Effector memory CD4-positive, alpha-beta T cell (primary cell): Measurements from ENCODE around the gene SNRPB.

Experiments
- DNase-seq, 3 donors: peaks; one replicate each; pipeline ENCODE4 v3.0.0-alpha.2; 2020
- H3K27ac ChIP-seq: 2 replicates; pipeline ENCODE4 v1.7.0; 2013; ENCODE audit warnings: mild to moderate bottlenecking, low read length, moderate library complexity; ENCODE audit not compliant: insufficient read depth, poor library complexity, severe bottlenecking
- H3K27me3 ChIP-seq: replicated peaks from 2 replicates; pipeline ENCODE4 v1.7.0; 2013; ENCODE audit warnings: mild to moderate bottlenecking, low read length; ENCODE audit not compliant: insufficient read depth, control insufficient read depth, poor library complexity, severe bottlenecking
- H3K36me3 ChIP-seq: 2 replicates; pipeline ENCODE4 v1.7.0; 2013; ENCODE audit warnings: mild to moderate bottlenecking, low read length, moderate library complexity; ENCODE audit not compliant: control insufficient read depth, insufficient read depth
- H3K4me1 ChIP-seq: 2 replicates; pipeline ENCODE4 v1.7.0; 2013; ENCODE audit warnings: low read length, mild to moderate bottlenecking; ENCODE audit not compliant: control insufficient read depth, insufficient read depth, poor library complexity, severe bottlenecking
- H3K4me3 ChIP-seq: 2 replicates; pipeline ENCODE4 v1.7.0; 2013; ENCODE audit warnings: low read length, low read depth, mild to moderate bottlenecking; ENCODE audit not compliant: insufficient read depth, poor library complexity, severe bottlenecking
- H3K9me3 ChIP-seq: 2 replicates; pipeline ENCODE4 v1.7.0; 2013; ENCODE audit warnings: mild to moderate bottlenecking, low read length, moderate library complexity; ENCODE audit not compliant: control insufficient read depth
- total RNA-seq, 3 donors: gene quantifications; one replicate each; lab custom pipeline; 2026; lab: John Stamatoyannopoulos, UW

The SNRPB gene
- total RNA-seq, result 96.9 to 139 (median 116) reads per million in 3 donors

DNA sequence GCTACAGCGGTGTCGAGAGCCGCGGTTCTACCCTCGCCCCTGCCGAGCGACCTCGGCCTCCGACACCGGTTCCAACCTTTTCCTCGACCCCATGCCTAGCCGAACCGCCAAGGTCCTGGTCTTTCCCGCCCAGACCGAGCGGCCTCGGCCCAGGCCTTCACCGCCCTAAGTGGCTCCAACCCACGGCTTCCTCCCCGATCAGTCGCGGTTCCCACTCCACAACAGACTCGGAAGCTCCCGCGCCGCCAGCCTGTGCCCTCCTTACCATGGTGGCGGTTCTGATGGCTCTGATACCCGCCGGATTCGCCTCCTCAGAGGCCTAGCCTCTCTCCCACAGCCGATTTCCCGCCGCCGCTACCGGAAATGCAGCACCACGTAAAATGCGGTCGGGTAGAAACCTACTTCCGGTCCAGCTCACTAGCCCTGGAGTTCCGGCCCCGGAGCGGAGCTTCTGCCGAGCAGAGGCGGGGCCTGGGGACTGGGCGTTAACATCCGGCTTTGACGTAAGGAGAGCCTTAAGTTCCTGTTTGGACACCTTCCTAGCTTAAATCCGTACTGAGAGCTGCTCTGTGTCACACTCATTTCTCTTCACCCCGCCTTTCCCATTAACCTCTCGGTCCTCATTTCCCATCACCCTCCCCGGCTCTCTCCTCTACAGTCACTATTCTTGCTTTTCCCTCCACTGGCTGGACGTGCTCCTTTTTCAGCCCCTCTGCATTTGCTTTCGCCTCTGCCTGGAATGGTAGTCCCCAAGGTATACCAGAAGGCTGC lies at the start of gene SNRPB:
Gene SNRPB (minus strand): TSS at position 367 of the 771 bp plus-strand sequence. CDS start 99 bp downstream, at position 268.
- H3K4me3 ChIP-seq, result peak within 1 kb of the TSS; percentile 77
- peak; percentile 93 to 95 (median 93) for DNase-seq

DNA sequence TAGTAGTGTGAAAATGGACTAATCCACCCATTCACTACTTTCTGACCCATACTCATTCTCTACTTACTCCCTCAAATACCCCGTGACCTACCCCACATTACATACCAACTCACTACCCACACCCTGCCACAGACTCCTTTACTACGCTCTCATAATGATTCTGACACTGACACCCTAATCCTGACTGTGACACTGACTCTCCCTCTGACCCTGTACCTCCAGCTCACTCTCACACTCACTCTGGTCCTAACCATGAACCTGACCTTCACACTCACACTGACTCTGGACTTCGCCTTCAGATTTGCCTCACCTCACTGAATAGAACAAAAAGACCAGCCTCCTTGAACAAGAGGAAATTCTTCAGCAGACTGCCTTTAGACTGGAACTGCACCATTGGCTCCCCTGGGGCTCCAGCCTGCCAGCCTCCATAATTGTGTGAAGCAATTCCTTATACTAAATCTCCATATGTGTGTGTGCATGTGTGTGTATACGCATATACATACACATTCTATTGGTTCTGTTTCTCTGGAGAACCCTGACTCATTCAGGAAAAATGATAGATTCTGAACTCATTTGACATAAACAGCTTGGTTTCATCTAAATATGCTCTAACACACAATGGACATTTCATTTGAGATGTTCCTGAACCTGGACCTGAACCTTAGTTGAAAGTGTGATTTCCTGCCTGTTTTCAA lies 48.7 kb upstream of the SNRPB start:
- Histone ChIP-seq H3K9me3 (no peaks in the 10 kb centered on the region), H3K27me3 (no peaks in the 10 kb centered on the region), H3K4me1 (peaks cover 3% of the 10 kb centered on the region), H3K27ac (no peak overlapping the region), H3K4me3 (no peak overlapping the region), H3K36me3 (no peaks in the 10 kb centered on the region)
- no peak for DNase-seq

More for the DNA sequence above, at the start of gene SNRPB:
- Histone ChIP-seq H3K4me1 (peaks cover 12% of the 10 kb centered on the region), H3K27ac (peak within 1 kb of the TSS; percentile 93), H3K9me3 (no peaks in the 10 kb centered on the region), H3K27me3 (no peaks in the 10 kb centered on the region), H3K36me3 (peaks cover 25% of the 10 kb centered on the region)

DNA sequence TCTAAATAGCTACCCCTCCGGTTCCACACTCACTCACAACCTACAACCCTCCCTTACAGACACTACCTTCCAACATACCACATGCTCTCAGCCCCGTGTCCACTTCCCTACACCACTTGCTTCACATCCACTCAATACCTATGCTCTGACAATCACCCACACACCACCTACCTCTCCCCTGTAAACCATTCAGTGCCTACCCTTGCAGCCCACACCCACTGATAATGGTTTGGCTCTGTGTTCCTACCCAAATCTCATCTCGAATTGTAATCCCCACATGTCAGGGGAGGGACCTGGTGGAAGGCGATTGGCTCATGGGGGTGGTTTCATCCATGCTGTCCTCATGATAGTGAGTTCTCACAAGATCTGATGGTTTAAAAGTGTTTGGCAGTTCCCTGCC lies 48.0 kb upstream of the SNRPB start:
- no peaks in the 10 kb centered on the region for H3K36me3 ChIP-seq
- no peaks in the 10 kb centered on the region for H3K27me3 ChIP-seq
- H3K4me1 ChIP-seq, result no peaks in the 10 kb centered on the region
- no peak overlapping the region for H3K4me3 ChIP-seq
- H3K9me3 ChIP-seq, result no peaks in the 10 kb centered on the region
- no peak for DNase-seq
- no peak overlapping the region for H3K27ac ChIP-seq

DNA sequence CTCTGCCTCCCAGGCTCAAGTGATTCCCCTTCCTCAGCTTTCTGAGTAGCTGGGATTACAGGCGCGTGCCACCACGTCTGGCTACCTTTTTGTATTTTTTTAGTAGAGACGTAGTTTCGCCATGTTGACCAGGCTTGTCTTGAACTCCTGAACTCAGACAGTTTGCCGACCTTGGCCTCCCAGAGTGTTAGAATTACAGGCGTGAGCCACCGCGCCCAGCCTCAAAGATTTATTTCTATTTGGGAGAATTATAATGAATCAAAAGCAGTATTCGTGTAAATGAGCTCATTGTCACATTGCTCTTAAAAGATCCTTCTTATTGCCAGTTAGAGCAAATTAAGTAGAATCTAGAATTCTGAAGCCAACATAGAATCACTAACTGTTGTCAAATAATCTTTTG lies 47.5 kb upstream of the SNRPB start:
- H3K27ac ChIP-seq, result no peak overlapping the region
- no peaks in the 10 kb centered on the region for H3K9me3 ChIP-seq
- no peaks in the 10 kb centered on the region for H3K4me1 ChIP-seq
- no peak for DNase-seq
- no peak overlapping the region for H3K4me3 ChIP-seq
- H3K27me3 ChIP-seq, result no peaks in the 10 kb centered on the region
- H3K36me3 ChIP-seq, result no peaks in the 10 kb centered on the region

DNA sequence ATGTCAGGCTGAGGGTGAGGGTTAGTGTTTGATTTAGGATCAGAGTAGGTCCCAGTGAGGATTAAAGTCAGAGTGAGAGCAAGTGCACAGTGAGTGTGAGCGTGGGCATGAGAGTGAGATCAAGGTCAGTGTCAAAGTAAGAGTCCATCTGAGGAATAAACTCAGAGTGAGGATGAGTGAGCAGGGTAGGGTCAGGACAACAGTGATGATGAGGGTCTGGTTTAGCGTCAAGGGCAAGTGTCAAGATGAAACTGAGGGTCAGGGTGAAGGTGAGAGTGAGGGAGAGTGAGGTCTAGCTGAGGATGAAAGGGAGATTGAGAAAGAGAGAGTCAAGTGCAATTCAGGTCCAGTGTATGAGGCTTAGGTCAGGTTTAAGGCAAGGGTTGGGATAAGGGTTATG lies 45.8 kb upstream of the SNRPB start:
- no peaks in the 10 kb centered on the region for H3K4me1 ChIP-seq
- H3K4me3 ChIP-seq, result no peak overlapping the region
- no peak for DNase-seq
- no peaks in the 10 kb centered on the region for H3K36me3 ChIP-seq
- no peak overlapping the region for H3K27ac ChIP-seq
- H3K9me3 ChIP-seq, result no peaks in the 10 kb centered on the region
- no peaks in the 10 kb centered on the region for H3K27me3 ChIP-seq

DNA sequence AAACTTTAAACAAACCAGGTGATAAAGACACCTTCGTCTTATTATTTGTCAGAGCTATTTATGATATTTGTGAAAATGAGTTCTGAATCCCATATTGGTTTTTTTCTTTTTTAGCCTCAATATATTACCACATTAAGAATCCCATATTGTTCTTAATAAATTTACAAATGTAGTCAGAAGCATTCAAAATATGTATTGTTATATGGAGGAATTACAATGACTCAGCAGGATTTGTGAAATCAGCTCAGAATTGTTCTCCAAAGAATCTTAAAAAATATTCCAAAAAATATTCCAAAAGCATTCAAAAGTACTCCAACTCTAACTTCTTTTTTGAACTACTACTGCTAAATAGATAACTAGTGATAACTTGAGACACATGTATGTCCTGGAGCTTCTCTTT lies 44.6 kb upstream of the SNRPB start:
- DNase-seq, result no peak

DNA sequence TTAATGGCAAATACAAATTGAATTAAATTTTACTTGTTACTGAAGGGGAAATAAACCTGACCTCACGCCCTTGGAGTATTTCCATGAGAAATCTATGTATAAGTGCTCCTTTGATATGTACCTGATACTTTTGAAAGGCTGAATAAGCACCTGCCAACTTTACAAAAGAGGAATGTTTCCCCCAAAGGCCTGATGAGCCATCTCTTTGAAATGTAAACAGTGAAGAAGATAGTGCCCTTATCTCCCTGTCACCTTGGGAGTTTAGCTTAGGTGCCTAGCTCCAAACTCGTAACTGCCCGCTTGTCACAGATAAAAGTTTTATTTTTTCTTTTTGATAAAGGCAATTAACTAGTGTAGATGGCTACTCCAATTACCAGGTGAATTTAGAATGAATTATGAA lies 39.2 kb upstream of the SNRPB start:
- Histone ChIP-seq H3K4me1 (peaks cover 18% of the 10 kb centered on the region), H3K27me3 (no peaks in the 10 kb centered on the region), H3K9me3 (no peaks in the 10 kb centered on the region), H3K4me3 (no peak overlapping the region), H3K36me3 (no peaks in the 10 kb centered on the region), H3K27ac (no peak overlapping the region)
- DNase-seq, result no peak

More for the DNA sequence above, 44.6 kb upstream of the SNRPB start:
- no peaks in the 10 kb centered on the region for H3K4me1 ChIP-seq
- no peak overlapping the region for H3K4me3 ChIP-seq
- no peaks in the 10 kb centered on the region for H3K9me3 ChIP-seq
- no peaks in the 10 kb centered on the region for H3K27me3 ChIP-seq
- H3K36me3 ChIP-seq, result no peaks in the 10 kb centered on the region
- no peak overlapping the region for H3K27ac ChIP-seq

DNA sequence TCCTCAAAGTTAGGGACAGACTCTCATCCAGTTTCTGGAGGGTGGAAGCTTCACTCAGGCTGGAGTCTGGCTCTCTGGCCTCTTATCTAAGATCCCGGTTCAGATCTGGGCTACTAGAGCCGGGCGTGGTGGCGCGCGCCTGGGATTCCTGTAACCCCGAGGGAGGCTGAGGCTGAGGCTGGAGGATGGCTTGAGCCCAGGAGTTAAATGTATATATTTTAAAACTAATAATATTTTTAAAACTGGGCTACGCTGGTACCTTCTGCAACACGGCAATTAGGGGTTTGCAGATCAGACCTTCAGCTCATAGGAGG lies 38.8 kb upstream of the SNRPB start:
- H3K9me3 ChIP-seq, result no peaks in the 10 kb centered on the region
- no peaks in the 10 kb centered on the region for H3K27me3 ChIP-seq
- no peak for DNase-seq
- no peaks in the 10 kb centered on the region for H3K36me3 ChIP-seq
- H3K27ac ChIP-seq, result peak overlapping the region; percentile 72
- H3K4me1 ChIP-seq, result peaks cover 18% of the 10 kb centered on the region
- H3K4me3 ChIP-seq, result peak overlapping the region; percentile 74

DNA sequence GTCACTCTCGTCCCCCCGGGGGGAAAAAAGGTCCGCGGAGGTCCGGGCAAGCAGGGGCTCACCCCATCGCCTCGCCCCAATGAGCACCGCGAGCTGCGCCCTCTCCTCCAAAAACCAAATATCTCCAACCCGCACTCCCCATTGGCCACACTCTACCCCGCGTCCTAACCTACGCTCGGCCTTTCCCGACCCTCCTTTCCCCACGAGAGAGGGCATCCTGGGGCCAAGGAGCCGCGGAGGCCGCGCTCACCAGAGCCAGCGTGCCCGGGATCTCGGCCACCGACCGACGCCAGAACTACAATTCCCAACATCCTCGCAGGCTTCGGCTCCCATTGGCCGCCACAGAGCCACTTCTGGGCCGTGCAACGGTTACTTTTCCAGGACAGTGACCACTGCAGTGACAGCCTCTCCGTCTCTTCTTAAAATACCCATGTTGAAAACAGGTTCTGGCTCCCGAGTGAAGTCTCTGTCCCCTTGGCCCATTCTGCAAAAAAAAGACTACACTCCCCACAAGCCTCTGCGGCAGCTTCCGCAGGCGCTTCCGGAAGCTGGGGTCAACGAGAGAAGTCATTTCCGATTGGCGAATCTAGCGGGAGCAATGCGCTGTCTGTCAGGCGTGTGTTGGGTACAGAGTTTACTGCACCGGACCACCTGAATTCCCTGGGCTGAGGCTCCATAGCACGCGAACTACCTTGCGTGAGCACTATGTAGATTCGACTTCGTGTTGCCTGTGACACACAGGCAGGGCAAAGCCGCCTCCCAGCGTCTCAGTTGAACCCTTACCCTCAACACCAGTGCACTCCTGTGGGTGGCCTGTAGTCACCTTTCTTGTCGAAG lies 38.3 kb upstream of the SNRPB start, which contains the start of gene ZNF343:
Gene ZNF343 (minus strand): TSS at position 285 of the 837 bp plus-strand sequence. CDS start 15,020 bp downstream, outside the sequence.
- H3K27ac ChIP-seq, result peak within 1 kb of the TSS; percentile 72
- peak within 1 kb of the TSS; percentile 74 for H3K4me3 ChIP-seq
- no peaks in the 10 kb centered on the region for H3K27me3 ChIP-seq
- no peaks in the 10 kb centered on the region for H3K9me3 ChIP-seq
- DNase-seq, result peak; percentile 46 to 66 (median 64)
- H3K4me1 ChIP-seq, result peaks cover 18% of the 10 kb centered on the region
- H3K36me3 ChIP-seq, result no peaks in the 10 kb centered on the region
